Panc1 (cell line): ENCODE results near the gene IFNL4. TPM values are rescaled to one million over a fixed set of nuclear protein-coding genes. Genes with fewer than 3 reads are reported as not detected.

Source experiments
- ATAC-seq: fragments of 200-7000 bp; cut with Tn5 transposase; 2 replicates; pipeline ENCODE4 v1.9.1; 2020; ENCODE audit warnings: mild to moderate bottlenecking, moderate library complexity
- BruUV-seq: library from RNA; stranded (reverse); fragments of 400-500 nt; replicated peaks from 2 replicates; lab custom pipeline; 2021; lab: Mats Ljungman, UMichigan
- CTCF ChIA-PET: fragments of 300-600 bp; sonication (Branson Sonifier 250); formaldehyde crosslinking; loops from one replicate; lab custom pipeline; 2022; ENCODE audit warnings: antibody characterized with exemption; lab: Charles Lee
- POLR2A ChIA-PET: fragments of 300-600 bp; sonication (Branson Sonifier 250); formaldehyde crosslinking; loops from one replicate; lab custom pipeline; 2022; ENCODE audit warnings: antibody characterized with exemption; lab: Charles Lee
- DNase-seq: peaks from one replicate; pipeline ENCODE4 v3.0.0-alpha.2; 2010; ENCODE audit warnings: low read depth, low spot score
- H3K27ac ChIP-seq: 2 replicates; pipeline ENCODE4 v1.5.1; 2011; ENCODE audit warnings: mild to moderate bottlenecking, low read length, inconsistent platforms
- H3K27me3 ChIP-seq: fragments of 200-500 bp; sonication (Bioruptor generic); 2 replicates; pipeline ENCODE4 v1.6.0; 2014; ENCODE audit warnings: low read length, inconsistent platforms; ENCODE audit not compliant: control insufficient read depth, insufficient read depth
- H3K36me3 ChIP-seq: fragments of 200-500 bp; sonication (Bioruptor generic); 2 replicates; pipeline ENCODE4 v1.5.1; 2014; ENCODE audit warnings: inconsistent platforms, mild to moderate bottlenecking, low read length, moderate library complexity; ENCODE audit not compliant: control insufficient read depth, insufficient read depth
- H3K4me1 ChIP-seq: 2 replicates; pipeline ENCODE4 v1.5.1; 2011; ENCODE audit warnings: inconsistent platforms, mild to moderate bottlenecking, low read length, moderate library complexity; ENCODE audit not compliant: control insufficient read depth, insufficient read depth
- H3K4me3 ChIP-seq, 2 experiments: 2 replicates each; pipeline ENCODE4 v1.5.1; 2011 to 2012; ENCODE audit warnings: low read depth in 2 of 2, low read length in 2 of 2, mild to moderate bottlenecking in 2 of 2, inconsistent platforms in 1 of 2, moderate library complexity in 1 of 2
- H3K9me3 ChIP-seq: fragments of 200-500 bp; sonication (Bioruptor generic); 2 replicates; pipeline ENCODE4 v1.5.1; 2014; ENCODE audit warnings: low read depth, mild to moderate bottlenecking, inconsistent platforms, low read length, moderate library complexity; ENCODE audit not compliant: control insufficient read depth, insufficient read depth
- POLR2AphosphoS5 ChIP-seq: IDR thresholded peaks from 2 replicates; pipeline ENCODE4 v1.6.1; 2012; ENCODE audit warnings: mild to moderate bottlenecking, low read depth, low read length, moderate library complexity
- SIN3A ChIP-seq: IDR thresholded peaks from 2 replicates; pipeline ENCODE4 v1.6.1; 2012; ENCODE audit warnings: low read depth, mild to moderate bottlenecking, low read length, moderate library complexity, borderline replicate concordance; ENCODE audit not compliant: insufficient read depth
- TCF7L2 ChIP-seq: IDR thresholded peaks from 2 replicates; pipeline ENCODE4 v1.6.1; 2011; ENCODE audit warnings: mild to moderate bottlenecking, low read depth, low read length, inconsistent platforms
- in situ Hi-C: cut with HindIII; loops from 2 replicates; pipeline ENCODE4 v1.10.0; 2016; ENCODE audit warnings: low sequenced_read_pairs, low pct_unique_long_range_greater_than_20kb
- intact Hi-C: fragments of 100-400 bp; cut with micrococcal nuclease; formaldehyde crosslinking; loops from one replicate; pipeline ENCODE4 v1.10.0; 2022; ENCODE audit not compliant: unreplicated experiment
- total RNA-seq: library from RNA; stranded (reverse); gene quantifications from one replicate; pipeline ENCODE4 v1.2.1, GENCODE V29; 2021; ENCODE audit not compliant: unreplicated experiment
- TF ChIP-seq, protein P1 (sequence below), 2 experiments: IDR thresholded peaks; 2 replicates each; pipeline ENCODE4 v1.6.1; 2011 to 2012; ENCODE audit warnings: low read depth in 2 of 2, control low read depth in 1 of 2, low read length in 1 of 2, mild to moderate bottlenecking in 1 of 2, moderate library complexity in 1 of 2; ENCODE audit not compliant: insufficient read depth in 1 of 2
- TF ChIP-seq, protein P2 (sequence below): fragments of 450-650 bp; IDR thresholded peaks from 2 replicates; pipeline ENCODE4 v1.5.1; 2017; ENCODE audit warnings: mild to moderate bottlenecking

The IFNL4 gene
- total RNA-seq, 1 experiment from 2014 or later = not detected

DNA sequence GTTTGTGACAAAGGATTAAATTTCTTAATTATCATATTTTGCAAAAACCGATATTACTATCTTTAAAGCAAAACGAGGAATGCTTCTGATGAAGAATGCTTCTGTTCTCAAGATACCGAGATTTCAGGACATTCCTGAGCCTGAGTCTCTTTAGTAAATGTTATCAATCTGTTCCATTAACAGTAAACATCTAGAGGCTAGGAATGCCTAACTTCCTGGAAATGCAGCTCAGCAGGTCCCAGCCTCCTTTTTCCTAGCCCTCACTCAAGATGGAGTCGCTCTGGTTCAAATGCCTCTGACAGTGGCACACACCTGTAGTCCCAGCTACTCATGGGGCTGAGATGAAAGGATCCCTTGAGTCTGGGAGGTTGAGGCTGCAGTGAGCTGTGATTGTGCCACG lies 2.4 kb upstream of the IFNL4 start:
- Histone ChIP-seq H3K4me3 (no peak overlapping the region), H3K27ac (no peak overlapping the region), H3K36me3 (no peaks in the 10 kb centered on the region), H3K27me3 (peaks cover 3% of the 10 kb centered on the region; the same call in 1 of the 2 replicates), H3K4me1 (no peaks in the 10 kb centered on the region), H3K9me3 (no peaks in the 10 kb centered on the region)
- ChIA-PET CTCF (interaction anchor here (0.6 to 1.1 kb wide), 6 partner anchors 14 to 909 kb away, joined by 3 to 7 read pairs (median 5); no protein-coding TSS in a partner anchor), POLR2A (interaction anchor here (0.5 kb wide), 1 partner anchor 60 kb away, joined by 3 read pairs; no protein-coding TSS in a partner anchor)
- no peak for TF ChIP-seq POLR2AphosphoS5
- TF ChIP-seq, protein P1, sequence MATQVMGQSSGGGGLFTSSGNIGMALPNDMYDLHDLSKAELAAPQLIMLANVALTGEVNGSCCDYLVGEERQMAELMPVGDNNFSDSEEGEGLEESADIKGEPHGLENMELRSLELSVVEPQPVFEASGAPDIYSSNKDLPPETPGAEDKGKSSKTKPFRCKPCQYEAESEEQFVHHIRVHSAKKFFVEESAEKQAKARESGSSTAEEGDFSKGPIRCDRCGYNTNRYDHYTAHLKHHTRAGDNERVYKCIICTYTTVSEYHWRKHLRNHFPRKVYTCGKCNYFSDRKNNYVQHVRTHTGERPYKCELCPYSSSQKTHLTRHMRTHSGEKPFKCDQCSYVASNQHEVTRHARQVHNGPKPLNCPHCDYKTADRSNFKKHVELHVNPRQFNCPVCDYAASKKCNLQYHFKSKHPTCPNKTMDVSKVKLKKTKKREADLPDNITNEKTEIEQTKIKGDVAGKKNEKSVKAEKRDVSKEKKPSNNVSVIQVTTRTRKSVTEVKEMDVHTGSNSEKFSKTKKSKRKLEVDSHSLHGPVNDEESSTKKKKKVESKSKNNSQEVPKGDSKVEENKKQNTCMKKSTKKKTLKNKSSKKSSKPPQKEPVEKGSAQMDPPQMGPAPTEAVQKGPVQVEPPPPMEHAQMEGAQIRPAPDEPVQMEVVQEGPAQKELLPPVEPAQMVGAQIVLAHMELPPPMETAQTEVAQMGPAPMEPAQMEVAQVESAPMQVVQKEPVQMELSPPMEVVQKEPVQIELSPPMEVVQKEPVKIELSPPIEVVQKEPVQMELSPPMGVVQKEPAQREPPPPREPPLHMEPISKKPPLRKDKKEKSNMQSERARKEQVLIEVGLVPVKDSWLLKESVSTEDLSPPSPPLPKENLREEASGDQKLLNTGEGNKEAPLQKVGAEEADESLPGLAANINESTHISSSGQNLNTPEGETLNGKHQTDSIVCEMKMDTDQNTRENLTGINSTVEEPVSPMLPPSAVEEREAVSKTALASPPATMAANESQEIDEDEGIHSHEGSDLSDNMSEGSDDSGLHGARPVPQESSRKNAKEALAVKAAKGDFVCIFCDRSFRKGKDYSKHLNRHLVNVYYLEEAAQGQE (IDR thresholded peaks at IDR 0.05; ENCODE audit: insufficient read depth in 1 of 2, low read depth in 2 of 2, low read length in 1 of 2) = no peak
- no peak for TF ChIP-seq SIN3A
- TF ChIP-seq, protein P2, sequence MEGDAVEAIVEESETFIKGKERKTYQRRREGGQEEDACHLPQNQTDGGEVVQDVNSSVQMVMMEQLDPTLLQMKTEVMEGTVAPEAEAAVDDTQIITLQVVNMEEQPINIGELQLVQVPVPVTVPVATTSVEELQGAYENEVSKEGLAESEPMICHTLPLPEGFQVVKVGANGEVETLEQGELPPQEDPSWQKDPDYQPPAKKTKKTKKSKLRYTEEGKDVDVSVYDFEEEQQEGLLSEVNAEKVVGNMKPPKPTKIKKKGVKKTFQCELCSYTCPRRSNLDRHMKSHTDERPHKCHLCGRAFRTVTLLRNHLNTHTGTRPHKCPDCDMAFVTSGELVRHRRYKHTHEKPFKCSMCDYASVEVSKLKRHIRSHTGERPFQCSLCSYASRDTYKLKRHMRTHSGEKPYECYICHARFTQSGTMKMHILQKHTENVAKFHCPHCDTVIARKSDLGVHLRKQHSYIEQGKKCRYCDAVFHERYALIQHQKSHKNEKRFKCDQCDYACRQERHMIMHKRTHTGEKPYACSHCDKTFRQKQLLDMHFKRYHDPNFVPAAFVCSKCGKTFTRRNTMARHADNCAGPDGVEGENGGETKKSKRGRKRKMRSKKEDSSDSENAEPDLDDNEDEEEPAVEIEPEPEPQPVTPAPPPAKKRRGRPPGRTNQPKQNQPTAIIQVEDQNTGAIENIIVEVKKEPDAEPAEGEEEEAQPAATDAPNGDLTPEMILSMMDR = no peak
- no peak for TF ChIP-seq TCF7L2
- DNase-seq (no peak), ATAC-seq (no peak)
- BruUV-seq = no TSS peak
- intact Hi-C loops = no loop called here
- in situ Hi-C loops = loop anchor here (5.0 kb wide), 3 partner anchors 34 to 184 kb away; no protein-coding TSS in a partner anchor

DNA sequence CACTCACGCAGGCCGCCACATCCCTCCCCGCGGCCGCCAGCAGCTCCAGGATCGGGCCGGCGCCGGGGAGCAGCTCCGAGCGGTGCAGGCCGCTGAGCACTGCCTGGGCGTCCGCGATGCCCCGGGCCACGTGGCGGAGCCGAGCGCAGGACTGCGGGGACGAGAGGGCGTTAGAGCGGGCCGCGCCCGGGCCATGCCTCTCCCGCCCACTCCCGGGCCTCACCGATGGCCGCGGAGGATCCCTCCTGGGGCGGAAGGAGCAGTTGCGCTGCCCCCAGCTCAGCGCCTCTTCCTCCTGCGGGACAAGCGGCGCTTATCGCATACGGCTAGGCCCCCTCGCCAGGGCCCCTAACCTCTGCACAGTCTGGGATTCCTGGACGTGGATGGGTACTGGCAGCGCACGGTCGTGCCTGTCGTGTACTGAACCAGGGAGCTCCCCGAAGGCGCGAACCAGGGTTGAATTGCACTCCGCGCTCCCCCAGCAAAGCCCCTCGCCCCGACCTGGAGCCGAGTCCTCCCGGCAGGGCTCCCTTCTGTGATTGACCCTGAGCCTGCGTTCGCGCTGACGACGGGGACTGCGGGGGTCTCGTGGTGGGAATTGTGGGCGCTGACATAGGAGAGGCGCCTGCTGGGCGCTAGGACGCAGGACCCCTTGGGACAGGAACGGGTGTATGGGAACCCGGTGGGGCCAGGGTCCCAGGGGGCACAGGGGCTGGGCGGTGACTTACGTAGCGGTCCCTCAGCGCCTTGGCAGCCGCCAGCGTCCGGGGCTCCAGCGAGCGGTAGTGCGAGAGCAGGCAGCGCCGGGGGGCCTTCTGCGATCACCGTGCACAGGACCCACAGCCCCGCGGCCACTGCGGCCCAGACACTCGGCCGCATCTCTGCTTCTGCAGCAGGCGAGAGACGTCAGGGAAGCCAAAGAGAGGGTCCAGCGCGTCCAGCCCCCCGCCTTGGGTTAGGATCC lies 673 bp downstream of the IFNL4 start:
- no TSS peak for BruUV-seq
- ATAC-seq (no peak), DNase-seq (no peak)
- H3K27ac ChIP-seq = no peak overlapping the region
- POLR2A ChIA-PET = no interaction called here
- H3K4me3 ChIP-seq = no peak overlapping the region
- H3K36me3 ChIP-seq = no peaks in the 10 kb centered on the region
- in situ Hi-C loops = no loop called here
- TF ChIP-seq, protein P2 = no peak
- TF ChIP-seq POLR2AphosphoS5 = no peak
- no peak for TF ChIP-seq TCF7L2
- TF ChIP-seq SIN3A = no peak
- TF ChIP-seq, protein P1 (IDR thresholded peaks at IDR 0.05; ENCODE audit: insufficient read depth in 1 of 2, low read depth in 2 of 2, low read length in 1 of 2) = no peak
- CTCF ChIA-PET = interaction anchor here (0.6 kb wide), 1 partner anchor 74 kb away, joined by 3 read pairs; no protein-coding TSS in a partner anchor
- H3K4me1 ChIP-seq = no peaks in the 10 kb centered on the region
- intact Hi-C loops = no loop called here
- H3K27me3 ChIP-seq = peaks cover 6% of the 10 kb centered on the region; the same call in 1 of the 2 replicates
- no peaks in the 10 kb centered on the region for H3K9me3 ChIP-seq
